HG02642 (cell line): Measurements from ENCODE around the gene SMYD3.

Experiments used
- ATAC-seq: cut with Tn5 transposase; IDR thresholded peaks from one replicate; pipeline ENCODE4 v1.9.1; 2021; ENCODE audit warnings: mild to moderate bottlenecking; ENCODE audit not compliant: unreplicated experiment, poor library complexity

Gene SMYD3

DNA sequence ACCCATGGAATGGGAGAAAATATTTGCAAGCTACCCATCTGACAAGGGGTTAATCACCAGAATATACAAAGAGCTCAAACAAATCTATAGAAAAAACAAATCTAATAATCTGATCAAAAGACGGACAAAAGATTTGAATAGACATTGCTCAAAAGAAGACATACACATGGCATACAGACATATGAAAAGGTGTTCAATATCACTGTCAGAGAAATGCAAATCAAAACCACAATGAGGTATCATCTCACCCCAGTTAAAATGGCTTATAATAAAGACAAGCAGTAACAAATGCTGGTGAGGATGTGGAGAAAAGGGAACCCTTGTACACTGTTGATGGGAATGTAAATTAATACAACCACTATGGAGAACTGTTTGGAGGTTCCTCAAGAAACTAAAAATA is 600.9 kb downstream of the SMYD3 start:
- no peak for ATAC-seq

DNA sequence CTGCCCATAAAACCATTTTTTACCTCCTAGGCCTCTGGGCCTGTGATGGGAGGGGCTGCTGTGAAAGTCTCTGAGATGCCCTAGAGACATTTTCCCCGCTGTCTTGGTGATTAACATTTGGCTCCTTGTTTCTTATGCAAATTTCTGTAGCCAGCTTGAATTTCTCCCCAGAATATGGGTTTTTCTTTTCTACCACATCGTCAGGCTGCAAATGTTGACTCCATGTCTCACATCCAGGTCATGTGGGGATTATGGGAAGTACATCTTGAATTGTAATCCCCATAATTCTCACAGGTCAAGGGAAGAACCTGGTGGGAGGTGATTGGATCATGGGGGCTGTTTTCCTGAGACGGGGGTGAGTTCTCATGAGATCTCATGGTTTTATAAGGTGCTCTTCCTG is 603.2 kb downstream of the SMYD3 start:
- ATAC-seq: no peak

DNA sequence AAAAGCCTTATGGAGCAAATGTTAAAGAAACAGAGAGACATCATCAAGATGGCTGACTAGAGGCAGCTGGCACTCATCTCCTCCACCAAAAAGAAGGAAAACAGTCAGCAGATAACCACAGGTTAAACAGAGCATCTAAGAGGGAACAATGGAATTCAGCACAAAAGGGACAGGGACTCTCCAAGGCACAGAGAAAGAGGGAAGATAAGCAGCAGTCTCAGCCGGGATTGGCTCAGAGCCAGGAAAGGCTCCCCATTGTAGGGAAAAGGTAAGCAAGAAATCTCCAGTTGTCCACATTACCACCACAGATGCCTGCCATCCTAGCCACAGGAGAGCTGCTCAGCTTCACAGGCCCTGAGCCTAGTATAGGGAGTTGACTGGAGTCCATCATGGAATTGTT is 605.5 kb downstream of the SMYD3 start:
- no peak for ATAC-seq

DNA sequence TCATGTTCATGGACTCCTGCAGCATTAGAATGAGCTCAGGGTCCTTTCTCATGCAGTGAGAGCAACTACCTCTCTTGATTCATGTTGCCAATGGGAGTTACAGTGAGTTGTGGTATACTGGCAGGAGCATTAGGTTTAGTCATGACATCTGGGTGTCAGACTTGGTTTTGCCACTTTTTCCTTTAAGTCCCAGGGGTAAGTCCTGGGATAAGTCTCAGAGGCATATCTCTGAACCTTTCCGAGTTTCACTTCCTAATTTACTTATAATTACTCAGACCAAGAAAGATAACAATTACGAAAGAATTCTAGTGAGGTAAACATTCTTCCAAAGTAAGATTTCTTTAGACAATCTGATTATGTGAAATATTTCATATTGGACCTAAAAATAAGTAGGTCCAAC is 606.0 kb downstream of the SMYD3 start:
- ATAC-seq: no peak

DNA sequence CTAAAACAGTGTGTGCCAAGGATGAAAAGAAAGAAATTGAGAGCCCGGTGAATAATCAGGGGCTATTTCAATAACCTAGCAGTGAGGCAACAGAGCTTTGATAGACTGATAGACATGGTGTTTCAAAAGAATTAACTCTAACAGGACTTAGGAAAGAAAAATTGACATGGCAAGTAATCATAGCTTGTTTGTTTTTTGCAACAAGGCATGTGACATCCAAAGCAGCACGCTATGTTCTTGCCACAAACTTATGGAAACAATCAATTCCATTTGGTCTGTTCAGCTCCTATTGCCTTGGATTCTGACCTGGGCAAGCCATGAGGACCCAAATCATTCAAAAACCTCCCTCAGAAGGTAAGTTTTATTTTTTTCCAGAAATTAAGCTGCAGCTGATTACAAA is 608.5 kb downstream of the SMYD3 start:
- no peak for ATAC-seq

DNA sequence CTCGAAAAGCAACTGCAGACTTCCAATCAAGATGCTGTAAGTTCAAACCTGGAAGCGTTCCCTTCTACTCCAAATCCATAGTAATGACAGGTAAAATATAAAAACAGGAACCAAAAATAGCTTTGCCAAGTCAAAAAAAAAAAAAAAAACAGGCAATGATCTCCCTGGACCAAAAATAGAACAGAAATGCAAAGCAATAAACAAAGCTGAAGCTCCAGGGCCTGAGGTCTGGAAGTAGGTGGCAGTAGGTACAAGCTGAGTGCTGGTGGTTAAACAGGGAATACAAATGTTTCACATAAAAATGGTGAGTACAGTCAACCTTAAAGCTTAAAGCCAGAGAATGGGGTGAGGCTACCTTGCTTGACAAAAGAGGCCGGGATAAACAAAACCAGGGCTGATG is 610.8 kb downstream of the SMYD3 start:
- ATAC-seq: no peak

DNA sequence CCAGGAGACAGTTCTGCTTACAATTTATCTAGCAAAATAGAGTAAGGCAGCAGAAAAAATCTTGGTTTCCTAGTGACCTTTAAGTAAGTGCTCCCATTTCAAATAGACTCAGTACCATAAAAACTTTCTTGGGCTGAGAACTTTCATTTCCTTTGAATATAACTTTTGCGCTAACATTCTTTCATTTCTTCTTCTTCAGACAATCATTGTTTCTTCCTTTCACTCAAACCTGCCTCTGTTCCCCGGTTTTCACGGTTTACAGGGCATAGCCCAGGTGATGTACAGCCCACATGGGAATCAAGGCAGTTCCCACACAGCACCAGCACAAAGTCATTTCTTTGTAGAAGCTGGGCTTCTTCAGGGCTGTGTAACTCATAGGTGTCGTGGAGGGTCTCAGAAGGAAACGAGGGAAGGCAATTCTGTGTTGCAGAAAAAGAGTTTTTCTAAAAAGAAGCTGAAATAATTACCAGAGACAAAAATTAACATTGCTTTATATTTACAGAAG is 611.6 kb downstream of the SMYD3 start:
- ATAC-seq: no peak

DNA sequence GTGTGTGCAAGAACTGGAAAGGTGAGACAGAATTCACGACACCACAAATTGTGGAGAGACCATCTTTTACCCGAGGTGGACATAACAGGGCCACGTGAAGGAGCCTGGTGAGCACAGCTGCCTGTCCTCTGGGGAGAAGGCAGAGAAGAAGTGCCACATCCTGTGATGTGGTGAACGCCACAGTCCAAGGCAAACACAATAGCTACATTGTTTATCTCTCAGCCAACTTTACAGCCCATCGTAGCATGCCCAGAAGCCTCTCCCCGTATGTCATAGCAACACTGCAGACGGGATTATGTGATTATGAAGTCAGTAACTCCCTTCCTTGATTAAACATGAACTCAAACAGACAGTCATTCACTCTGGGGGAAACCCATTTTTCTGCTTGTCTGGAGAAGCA is 612.2 kb downstream of the SMYD3 start:
- no peak for ATAC-seq

DNA sequence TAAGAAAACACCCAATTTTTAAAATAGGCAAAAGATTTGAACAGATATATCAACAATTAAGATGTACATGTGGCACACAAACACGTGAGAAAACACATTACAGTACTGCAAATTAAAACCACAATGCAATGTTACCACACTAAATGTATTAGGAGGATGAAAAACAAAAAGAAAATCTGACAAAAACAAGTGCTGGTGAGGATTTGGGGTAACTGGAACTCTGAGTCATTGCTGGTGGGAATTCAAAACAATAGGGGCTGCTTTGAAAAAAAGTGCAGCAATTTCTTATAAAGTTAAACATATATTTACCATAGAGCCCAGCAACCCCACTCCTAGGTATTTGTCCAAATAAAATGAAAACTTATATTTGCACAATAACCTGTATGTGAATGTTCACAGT is 614.1 kb downstream of the SMYD3 start:
- ATAC-seq: no peak

DNA sequence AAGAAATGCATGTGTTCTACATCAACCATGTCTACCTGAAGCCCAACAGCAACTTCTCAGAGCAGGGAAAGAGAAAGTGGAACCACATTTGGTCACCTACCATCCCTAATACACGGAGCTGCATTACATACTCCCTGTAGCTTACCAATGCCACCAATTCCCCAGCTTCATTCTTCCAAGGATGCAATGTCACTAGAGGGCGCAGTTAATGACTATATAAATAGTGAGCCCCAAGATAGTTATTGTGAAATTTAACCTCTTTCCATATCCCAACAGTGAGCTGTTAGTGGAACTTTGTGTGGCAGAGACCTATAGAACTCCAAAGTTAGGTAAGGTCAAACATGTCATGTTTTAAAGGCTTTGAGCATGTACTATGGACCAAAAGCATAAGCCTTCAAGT is 618.3 kb downstream of the SMYD3 start:
- ATAC-seq: no peak

DNA sequence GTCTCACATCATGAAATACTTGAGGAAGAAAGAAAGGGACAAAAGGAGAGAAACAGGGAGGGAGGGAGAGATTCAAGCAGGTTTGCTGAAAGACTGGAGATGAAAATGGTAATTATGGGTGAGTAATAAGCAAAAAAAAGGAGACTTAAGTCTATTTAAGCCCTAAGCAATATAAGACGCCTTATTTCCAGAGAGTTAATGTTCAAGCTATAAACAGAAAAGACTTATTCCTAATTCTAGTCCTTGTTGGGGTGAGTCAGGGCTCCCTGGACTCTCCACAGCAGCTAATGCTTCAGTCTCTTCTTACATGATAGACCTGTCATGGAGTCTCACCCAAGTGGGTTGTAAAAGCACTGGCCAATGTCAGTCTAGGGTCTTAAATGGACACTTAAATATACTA is 619.2 kb downstream of the SMYD3 start:
- ATAC-seq: no peak

DNA sequence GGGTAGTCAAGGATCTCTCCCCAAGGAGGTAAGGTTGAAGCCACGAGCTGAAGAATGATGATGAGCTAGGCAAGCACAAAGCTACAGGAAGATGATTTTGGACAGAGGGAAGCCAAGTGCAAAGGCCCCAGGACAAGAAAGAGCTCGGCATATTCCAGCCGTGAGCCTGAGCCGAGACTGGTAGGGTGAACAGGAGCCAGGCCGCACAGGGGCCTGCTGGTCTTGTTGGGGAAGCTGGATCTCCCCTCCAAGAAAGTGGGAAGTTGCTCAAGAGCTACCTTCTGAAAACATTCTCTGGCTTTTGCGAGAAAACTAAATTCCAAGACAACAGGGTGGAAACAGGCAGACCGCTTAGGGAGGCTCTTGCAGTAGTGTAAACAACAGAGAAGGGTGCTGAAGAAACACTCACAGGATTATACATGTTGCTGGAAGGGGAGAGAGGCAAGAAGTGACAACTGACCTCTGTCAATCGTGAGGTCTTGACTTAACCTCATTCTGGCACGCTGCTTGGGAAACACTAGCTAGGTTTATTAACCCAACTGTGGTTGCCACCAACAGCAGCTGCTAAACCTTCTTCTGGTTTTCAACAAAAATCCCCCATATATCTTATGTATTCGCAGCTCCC is 625.2 kb downstream of the SMYD3 start:
- no peak for ATAC-seq

DNA sequence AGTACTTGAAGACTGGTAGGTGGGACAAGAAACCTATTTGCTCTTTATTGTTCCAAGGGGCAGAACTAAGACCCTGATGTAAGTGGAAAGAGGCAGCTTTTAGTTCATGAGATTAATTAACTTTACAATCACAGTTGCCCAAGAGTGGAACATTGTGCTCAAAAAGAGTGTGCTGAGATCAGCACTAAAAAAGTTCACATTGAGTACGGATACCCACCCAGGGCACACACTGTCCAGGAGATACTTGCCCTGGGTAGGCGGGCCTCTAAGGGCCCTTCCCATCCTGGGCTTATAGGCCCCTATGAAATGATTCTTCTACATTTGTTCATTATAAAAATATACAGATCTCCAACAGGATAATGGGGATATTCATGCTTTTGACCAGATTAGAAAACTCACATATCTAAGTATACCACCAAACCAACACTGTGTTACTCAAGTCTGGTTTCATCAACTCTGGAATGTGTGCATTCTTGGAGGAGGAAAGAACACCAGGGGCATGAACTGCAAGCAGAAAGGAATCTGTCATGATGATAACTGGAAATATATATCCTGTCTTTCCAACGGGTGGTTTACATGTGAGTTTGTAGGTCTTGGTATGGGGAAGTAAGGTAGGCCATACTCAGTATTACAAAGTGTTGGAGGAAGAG is 626.2 kb downstream of the SMYD3 start:
- ATAC-seq: no peak

DNA sequence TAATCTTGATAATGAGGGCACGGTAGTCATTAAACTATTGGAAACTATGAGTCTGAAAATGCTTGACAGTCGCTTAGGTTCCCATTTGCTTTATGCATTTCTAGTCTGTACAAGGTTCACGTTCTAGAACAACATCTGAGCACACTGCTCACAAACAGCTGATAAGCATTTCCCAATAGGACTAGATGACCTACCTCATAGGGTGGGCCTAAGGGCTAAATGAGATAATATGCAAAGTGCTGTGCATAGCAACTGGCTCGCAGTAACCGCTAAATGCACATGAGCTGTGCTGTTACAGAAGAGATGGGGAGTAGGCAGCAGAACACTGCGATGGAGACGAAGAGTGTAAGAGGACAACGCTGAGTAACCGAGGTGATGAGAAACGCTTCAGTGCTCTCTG is 628.0 kb downstream of the SMYD3 start:
- ATAC-seq: no peak

DNA sequence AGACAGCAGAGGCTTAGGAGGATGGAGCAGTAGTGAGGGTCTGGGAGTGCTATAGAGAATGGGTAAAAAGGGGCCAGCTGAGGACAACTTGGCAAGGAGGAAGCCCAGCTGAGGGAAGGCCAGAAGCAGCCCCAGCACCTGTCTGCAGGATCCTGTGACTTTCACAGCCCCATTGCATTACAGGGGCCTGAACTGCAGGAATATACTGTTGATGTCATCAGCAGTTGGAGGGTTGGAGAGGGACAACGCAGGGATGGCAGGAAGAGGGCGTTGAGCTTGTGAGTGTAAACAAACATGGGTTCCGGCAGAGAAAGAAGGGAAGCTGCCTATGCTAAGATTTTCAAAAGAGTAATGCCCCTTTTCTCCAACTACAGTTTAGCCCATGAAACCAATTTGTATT is 628.5 kb downstream of the SMYD3 start:
- ATAC-seq: no peak

DNA sequence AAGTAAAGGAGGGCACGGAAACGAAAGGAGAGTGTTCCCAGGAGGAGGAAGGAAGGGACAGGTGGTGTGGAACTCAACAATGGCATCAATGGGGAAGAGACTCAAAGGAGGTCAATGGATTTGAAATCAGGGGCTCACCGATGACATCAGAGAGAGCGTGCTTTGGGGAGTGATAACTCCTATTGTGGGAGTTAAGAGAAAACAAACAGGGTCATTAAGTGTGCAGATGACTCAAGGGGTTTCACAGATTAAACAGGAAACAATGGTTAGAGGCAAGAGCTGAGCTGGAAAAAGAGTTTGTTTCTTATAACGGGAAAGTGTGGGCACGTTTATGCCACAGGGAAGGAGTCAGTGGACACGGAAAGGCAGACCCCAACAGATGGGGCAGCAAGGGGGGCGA is 629.1 kb downstream of the SMYD3 start:
- no peak for ATAC-seq

DNA sequence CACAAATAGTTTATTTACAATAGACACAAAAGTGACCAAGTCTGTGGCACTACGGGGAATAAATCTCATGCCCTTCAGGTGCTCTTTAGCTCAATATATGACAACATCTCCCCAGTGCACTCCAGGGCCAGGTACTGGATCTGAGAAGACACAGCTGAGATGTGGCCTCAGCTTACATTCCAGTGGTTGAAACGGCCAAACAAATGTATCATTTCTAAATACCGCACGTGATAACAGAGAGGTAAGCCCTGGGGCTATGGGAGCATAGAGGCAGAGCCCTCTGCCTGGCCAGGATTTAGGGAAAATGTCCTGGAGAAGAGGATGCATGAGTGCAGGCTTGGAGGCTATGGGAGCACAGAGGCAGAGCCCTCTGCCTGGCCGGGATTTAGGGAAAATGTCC is 630.5 kb downstream of the SMYD3 start:
- no peak for ATAC-seq

DNA sequence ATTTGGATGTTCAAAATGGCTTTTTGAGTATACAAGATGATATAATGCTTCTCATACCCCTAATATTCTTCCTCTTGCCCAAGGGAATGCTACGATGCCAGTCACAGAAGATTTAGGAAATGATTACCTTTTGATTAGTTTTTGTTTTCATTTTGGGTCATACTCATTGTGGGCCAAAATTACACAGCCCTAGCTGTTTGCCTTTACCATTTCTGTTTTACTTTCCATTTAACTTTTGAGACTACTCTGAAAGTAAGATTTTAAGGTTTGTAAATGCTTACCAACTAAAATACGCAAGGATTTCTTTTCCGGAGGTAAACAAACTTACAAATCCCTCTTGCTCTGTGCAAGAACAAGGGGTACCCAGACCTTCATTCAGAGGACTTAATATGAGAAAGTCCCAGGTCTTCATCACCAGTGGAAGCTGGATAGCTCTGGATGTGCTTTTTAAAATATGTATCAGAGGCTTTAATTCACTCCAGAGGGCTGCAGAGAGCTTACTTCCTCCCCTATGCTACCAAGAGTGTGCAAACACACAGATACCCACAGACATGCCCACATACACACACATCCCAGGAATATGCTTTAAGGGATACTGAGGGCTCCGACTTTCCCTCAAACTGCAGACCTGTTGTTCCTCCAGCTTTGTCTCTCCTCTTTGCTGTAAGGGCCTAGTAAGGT is 631.4 kb downstream of the SMYD3 start:
- no peak for ATAC-seq

DNA sequence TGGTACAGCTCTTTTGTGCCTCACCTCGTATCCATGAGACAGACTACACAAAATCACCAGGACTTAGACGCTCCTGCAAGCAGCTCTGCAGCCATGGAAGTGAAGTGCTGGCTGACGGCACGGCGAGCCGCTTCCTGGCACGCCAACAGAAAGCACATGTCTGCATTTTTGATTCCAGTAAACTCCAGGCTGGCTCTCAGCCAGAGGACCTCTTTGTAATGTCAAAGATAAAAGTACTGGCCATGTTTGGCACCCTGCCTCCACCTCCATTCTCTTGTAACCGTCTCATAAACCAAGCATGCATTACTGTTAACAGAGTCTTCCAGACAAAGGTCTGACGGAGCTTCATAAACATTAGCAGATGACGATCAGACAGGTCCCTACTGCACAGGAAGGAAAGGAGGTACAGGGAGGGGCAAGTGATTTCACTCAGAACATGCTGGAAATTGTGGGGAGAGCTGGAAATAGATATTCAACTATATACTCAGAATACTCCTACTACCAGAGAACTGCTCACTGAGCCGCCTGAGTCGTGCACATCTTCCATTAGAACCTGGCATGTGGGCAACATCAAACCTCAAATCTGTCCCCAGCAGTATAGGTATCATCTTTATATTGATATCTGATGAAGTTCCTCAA is 632.0 kb downstream of the SMYD3 start:
- ATAC-seq: no peak

DNA sequence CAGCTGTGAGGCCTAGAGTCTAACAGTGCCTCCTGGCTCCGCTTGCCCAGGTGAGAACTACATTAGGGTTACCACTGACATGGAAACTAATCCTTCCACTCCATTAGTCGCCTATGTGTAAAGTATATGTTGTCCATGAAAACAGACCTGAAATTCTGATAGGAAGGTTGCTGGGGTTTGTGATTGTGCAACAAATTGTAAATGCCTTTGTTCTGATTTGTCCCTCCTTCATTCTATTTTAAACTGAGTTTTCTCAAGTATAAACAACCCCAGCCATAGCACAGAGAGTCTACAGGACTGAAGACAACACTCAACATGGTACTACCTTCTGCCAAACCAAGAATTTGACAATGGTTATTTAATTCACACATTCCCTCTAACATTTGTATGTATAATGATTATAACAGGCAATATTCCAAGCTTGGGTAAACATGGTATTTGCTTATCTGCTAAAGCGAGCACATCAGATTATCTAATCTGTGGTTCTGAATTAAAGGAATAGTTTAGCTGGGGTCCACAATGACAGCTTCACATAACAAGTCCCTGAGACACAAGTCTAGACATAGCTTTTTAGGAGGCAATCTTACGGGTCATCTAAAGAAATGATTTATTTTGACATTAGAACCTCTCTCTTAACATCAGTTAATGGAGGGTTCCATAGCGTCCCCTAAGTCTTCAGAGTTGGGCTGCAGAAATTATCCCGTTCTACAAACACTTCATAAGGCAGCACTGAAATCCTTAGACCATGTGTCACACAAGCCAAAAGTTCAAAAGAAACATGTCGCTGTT is 633.0 kb downstream of the SMYD3 start:
- no peak for ATAC-seq

DNA sequence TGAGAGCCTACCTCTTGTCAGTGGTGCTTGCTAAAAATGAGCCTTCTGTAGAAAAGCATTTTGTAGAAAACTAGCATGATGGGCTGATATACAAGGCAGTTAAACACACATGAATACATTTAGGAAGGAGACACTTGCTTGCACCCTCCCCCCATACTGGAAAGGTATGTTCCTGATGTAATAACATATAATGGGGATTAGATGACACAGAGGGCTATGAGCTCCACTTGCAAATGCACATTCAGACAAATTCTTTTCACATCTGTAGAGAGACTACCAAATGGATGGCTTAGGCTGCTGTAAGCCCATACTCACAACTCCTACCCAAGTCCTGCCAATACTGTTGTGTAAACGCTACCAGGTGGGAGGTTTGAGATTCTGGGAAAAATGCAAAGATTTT is 634.0 kb downstream of the SMYD3 start:
- no peak for ATAC-seq
